Ishikawa (cell line): ENCODE data around the gene HCCS.

Experiments used
- CEBPB ChIP-seq: IDR thresholded peaks from 2 replicates; pipeline ENCODE4 v1.6.1; 2012
- CREB1 ChIP-seq: IDR thresholded peaks from 2 replicates; pipeline ENCODE4 v1.6.1; 2012; ENCODE audit warnings: low read depth
- EGR1 ChIP-seq: IDR thresholded peaks from 2 replicates; pipeline ENCODE4 v1.6.1; 2012
- EP300 ChIP-seq: IDR thresholded peaks from 2 replicates; pipeline ENCODE4 v1.6.1; 2012; ENCODE audit warnings: borderline replicate concordance
- FOXM1 ChIP-seq: IDR thresholded peaks from 2 replicates; pipeline ENCODE4 v1.6.1; 2012; ENCODE audit warnings: low read depth, borderline replicate concordance
- MAX ChIP-seq: IDR thresholded peaks from 2 replicates; pipeline ENCODE4 v1.6.1; 2012
- NFIC ChIP-seq: IDR thresholded peaks from 2 replicates; pipeline ENCODE4 v1.6.1; 2012
- RAD21 ChIP-seq: IDR thresholded peaks from 2 replicates; pipeline ENCODE4 v1.6.1; 2012; ENCODE audit warnings: low read depth
- REST ChIP-seq: IDR thresholded peaks from 2 replicates; pipeline ENCODE4 v1.6.1; 2012; ENCODE audit warnings: low read depth, mild to moderate bottlenecking
- TAF1 ChIP-seq: IDR thresholded peaks from 2 replicates; pipeline ENCODE4 v1.6.1; 2012; ENCODE audit warnings: low read depth, mild to moderate bottlenecking
- TCF12 ChIP-seq: IDR thresholded peaks from 2 replicates; pipeline ENCODE4 v1.6.1; 2012; ENCODE audit warnings: low read depth
- TEAD4 ChIP-seq: IDR thresholded peaks from 2 replicates; pipeline ENCODE4 v1.6.1; 2012
- USF1 ChIP-seq: IDR thresholded peaks from 2 replicates; pipeline ENCODE4 v1.6.1; 2012
- YY1 ChIP-seq: IDR thresholded peaks from 2 replicates; pipeline ENCODE4 v1.6.1; 2012; ENCODE audit warnings: low read depth
- ZBTB7A ChIP-seq: IDR thresholded peaks from 2 replicates; pipeline ENCODE4 v1.6.1; 2012; ENCODE audit warnings: low read depth

The HCCS gene

GRCh38 chrX:11135564-11136185 is 24.5 kb downstream of the HCCS start:
- TF ChIP-seq RAD21 (no peak), EP300 (no peak), TCF12 (no peak), NFIC (no peak), USF1 (no peak)

- TF ChIP-seq RAD21 (peak; percentile 41), REST (no peak), FOXM1 (no peak)
Observed at GRCh38 chrX:11137543-11138139, 26.5 kb downstream of the HCCS start.

GRCh38 chrX:11138498-11139390 is 27.6 kb downstream of the HCCS start:
- TF ChIP-seq NFIC, result no peak
- no peak for TF ChIP-seq EGR1
- no peak for TF ChIP-seq TAF1
- TF ChIP-seq CEBPB, result no peak
- no peak for TF ChIP-seq ZBTB7A
- no peak for TF ChIP-seq TCF12
- no peak for TF ChIP-seq RAD21
- TF ChIP-seq YY1, result no peak
- no peak for TF ChIP-seq REST
- TF ChIP-seq FOXM1, result no peak
- no peak for TF ChIP-seq CREB1

GRCh38 chrX:11143931-11144678 is 33.0 kb downstream of the HCCS start:
- TF ChIP-seq CEBPB (no peak), RAD21 (peak; percentile 79)

- TF ChIP-seq ZBTB7A (no peak), FOXM1 (no peak), EP300 (no peak), USF1 (no peak), MAX (no peak), TAF1 (no peak), CEBPB (no peak), REST (no peak), EGR1 (no peak), TEAD4 (no peak), NFIC (no peak), TCF12 (no peak), YY1 (no peak)
Observed at GRCh38 chrX:11146411-11146810, 35.3 kb downstream of the HCCS start.
